Measurements from ENCODE around the gene ANKRD52.
"Not testable (repeated sequence)": the region's sequence is repeated elsewhere in the genome, so short reads cannot be mapped to it uniquely, and the experiment has no call there.

The ANKRD52 gene

DNA sequence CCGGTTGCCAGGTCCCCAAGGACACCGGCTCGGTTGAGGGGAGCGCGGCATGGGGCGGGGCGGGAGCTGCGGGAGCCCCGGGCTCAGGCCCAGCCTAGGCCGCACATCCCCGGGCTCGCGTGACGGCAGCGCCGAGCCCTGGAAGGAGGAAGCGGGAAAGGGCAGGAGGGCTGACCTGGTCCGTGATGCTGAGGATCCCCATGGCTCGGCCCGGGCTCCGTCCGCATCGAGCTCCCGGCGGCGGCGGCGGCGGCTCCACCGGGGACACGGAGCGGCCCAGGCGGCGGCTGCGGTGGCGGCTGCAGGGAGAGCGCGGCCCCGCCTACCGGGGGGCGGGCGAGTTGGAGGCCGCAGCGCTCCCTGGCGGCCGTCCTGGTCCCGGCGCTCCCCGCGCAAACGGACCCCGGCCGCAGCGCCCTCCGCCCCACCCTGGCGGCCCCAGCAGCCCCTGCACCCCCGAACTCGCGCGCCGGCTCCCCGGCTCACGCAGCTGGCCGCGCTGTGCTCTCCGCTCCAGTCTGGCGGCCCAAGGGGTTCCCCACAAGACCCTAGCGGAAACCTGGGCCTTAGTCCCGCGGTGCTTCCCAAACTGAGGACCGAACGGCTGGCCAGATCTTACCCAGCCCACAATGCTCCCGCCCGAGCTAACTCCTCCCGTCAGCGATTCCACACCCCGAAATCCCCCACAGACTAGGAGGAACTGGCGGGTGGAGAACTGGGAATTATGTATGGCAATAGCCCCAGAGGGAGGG is at the start of gene ANKRD52:
Gene ANKRD52 (minus strand): TSS at position 317 of the 752 bp plus-strand sequence. CDS start 115 bp downstream, at position 202.
- DNase-seq = peak; percentile 74

DNA sequence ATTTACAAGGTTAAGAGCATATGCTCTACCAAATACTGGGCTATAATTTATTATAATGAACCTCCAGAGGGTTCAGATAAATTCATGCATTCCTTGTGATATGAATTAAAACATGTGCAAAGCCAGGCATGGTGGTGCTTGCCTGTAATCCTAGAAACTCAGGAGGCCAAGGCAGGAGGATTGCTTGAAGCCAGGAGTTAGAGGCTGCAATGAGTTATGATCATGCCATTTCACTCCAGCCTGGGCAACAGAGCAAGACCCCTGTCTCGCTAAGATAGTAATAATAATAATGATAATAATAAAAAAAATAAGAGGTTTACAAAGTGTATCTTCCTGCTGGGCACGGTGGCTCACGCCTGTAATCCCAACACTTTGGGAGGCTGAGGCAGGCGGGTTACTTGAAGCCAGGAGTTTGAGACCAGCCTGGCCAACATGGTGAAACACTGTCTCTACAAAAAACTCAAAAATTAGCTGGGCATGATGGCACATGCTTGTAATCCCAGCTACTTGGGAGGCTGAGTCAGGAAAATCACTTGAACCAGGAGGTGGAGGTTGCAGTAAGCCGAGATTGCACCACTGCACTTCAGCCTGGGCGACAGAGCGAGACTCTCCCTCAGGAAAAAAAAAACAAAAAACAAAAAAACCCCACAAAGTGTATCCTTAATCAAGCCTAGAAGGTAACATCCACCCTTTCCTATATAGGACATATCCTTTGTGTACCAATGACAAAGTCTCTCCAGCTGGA is 49.2 kb upstream of the ANKRD52 start:
- no peak for DNase-seq

DNA sequence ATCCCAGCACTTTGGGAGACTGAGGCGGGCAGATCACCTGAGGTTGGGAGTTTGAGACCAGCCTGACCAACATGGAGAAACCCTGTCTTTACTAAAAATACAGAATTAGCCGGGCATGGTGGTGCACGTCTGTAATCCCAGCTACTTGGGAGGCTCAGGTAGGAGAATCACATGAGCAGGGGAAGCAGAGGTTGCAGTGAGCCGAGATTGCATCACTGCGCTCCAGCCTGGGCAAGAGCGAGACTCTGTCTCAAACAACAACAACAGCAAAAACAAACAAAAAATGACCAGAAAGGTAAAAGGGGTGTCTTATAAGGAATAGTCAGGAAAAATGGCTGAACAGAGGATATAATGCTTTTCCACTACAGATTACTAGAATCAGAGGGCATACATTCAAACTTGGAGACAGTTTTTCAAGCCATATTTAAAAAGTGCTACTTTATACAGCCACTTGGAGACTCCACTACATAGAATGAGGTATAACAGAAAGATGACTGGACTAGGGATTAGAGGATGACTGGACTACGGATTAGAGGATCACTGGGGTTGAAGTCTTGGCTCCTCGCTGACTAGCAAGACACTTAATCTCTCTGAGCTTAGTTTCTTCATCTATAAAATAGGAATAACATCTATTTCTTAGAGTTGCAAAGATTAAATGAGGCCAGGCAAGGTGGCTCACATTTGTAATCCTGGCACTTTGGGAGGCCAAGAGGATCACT is 46.8 kb upstream of the ANKRD52 start:
- no peak for DNase-seq

DNA sequence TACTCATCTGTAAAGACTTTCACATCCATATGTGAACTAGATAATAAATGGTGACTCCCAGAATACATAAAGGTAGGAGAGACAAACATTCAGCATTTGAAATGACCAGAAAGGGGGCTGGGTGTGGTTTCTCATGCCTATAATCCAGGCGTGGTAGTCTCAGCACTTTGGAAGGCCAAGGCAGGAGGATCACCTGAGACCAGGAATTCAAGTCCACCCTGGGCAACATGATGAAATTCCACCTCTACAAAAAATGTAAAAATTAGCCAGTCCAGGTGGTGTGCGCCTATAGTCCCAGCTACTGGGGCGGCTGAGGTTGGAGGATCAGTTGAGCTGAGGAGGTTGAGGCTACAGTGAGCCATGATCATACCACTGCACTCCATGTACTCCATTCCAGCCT is 46.1 kb upstream of the ANKRD52 start:
- no peak for DNase-seq

DNA sequence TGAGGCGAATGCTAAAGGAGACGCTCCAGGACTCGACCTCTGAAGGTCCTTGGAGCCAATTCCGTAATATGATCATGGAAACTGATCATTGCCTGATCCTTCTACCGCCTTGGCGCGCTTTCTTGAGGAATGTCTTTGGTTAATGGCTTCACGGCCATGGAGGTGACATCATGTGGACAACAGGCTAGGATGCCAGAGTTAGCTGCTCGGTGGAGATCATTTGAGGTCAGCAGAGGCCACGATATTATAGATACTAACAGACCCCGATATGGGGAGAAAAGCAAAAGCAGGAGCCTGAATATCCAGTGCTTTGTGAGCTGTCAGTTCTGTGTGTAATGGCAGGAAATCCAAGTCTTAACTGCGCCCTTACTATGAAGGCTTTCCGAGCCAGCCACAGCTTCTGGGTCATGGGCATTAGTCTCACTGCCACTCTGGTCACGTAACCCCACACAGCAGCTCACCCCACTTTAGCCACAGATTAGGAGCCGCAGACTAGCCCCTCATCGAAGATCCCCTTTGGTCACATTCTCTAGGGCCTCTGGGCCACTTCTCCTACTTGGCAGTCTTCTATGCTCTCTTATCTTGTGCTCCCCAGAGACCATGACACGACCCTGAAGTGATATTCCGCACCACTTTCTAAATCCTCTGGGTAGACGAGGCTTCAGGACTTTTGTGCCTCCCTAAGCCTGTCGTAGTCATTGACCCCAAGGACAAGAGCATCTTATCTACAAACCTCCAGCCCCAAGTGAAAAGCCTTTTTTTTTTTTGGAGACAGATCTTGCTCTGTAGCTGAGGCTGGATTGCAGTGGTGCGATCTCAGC is 42.7 kb upstream of the ANKRD52 start:
- peak; percentile 73 for DNase-seq

DNA sequence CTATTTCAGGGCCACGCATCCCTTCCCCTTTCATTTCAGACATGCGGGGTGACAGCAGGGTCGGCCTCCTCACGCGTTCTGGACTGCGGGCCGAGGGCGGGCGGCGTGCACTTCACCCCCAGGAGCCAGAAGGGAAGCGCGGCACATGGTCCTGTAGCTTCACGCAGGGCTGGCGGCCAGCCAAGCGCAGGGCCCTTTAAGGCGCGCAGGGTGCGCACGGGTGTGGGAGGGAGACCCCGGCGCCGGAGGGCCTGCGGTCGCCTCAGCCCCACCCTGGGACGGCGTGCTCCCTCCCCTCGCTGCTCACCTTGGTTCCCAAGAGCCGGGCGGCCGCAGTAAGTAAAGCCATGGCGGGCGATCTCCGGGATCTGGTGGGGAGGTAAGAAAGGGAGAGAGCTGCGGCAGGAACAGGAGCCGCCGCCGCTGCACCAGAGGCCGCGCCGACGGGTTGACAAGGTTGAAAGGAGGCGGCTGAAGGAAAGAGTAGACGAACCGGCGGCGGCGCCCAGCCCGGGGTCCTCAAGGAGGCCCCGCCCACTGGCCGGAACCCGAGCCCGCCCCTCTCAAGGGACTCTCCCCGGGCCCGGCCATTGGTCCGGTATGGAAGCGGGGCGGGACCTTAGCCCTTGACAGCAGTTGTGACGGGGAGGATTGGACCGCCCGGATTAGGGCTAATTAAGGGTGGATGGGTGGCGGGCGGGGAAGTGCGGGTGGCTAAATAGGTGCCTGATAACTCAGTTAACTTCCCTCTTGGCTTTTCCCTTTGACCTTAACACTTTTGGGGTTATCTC is 41.9 kb upstream of the ANKRD52 start, which contains the start of gene CS:
Gene CS (minus strand): TSS at position 478 of the 791 bp plus-strand sequence. CDS start 129 bp downstream, at position 349.
- DNase-seq = peak; percentile 99

DNA sequence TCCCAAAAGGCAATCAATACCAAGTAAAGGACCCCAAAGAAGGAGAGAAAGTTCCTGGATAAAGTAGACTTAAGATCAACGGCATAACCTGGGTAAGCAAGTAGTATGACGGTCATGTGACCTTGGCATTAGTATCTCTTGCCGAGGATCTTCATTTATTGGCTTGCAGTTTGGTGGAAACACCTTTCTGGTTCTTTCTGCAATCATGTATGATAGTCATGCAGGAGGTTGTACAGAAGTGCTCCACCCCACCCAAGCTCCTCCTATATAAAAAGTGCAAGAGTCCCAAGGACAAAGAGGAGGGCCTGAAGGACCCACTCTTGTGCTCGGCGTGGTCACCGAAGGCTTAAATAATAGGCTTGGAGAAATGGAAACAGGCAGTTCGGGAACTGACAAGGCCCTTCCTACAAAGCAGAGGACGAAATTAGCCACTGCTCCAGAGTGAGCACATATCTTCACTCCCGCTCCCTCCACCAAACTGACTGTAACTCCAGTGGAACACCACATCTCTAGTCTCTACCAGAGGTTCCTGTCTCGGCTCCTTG is 41.2 kb upstream of the ANKRD52 start:
- DNase-seq = no peak

DNA sequence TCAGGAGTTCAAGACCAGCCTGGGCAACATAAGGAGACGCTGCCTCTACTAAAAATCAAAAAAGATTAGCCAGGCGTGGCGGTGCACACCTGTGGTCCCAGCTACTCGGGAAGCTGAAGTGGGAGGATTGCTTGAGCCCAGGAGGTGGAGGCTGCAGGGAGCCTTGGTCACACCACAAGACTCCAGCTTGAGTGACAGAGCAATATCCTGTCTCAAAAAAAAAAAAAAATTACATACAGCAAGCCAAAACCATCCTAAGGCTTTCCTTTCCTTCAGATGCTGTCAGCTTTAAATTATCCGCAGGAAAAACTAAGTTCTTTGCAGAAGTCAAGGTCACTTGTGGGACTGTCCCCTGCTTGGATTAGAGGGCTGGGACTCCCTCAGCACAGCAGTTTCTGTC is 40.6 kb upstream of the ANKRD52 start:
- DNase-seq = no peak

DNA sequence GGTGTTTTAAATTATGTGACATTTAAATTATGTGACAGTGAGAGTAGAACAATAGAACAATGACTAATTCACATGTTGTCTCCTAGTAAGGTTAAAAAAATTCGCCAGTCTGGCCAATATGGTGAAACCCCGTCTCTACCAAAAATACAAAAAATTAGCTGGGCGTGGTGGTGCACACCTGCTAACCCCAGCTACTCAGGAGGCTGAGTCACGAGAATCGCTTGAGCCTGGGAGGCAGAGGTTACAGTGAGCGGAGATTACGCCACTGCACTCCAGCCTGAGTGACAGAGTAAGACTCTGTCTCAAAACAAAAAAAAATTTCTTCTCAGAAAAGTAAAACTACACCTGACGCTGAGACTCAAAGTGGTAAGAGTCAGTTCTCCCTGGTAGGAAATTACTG is 39.2 kb upstream of the ANKRD52 start:
- no peak for DNase-seq

DNA sequence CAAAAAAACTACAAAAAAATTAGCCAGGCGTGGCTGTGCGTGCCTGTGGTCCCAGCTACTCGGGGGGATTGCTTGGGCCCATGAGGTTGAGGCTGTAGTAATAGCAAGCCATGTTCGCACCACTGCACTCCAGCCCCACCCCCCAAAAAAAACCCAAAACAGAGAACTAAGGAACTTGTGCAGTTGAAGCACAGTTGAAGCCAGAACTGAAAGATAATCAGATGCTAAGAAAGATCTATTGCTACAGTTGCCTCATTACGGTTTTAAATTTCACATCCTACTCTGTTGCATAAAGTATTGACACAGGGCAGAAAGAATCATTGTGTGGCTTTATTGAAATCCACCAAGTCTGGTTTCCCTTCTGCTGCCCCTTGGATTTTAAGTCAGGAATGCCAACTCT is 38.1 kb upstream of the ANKRD52 start:
- no peak for DNase-seq

DNA sequence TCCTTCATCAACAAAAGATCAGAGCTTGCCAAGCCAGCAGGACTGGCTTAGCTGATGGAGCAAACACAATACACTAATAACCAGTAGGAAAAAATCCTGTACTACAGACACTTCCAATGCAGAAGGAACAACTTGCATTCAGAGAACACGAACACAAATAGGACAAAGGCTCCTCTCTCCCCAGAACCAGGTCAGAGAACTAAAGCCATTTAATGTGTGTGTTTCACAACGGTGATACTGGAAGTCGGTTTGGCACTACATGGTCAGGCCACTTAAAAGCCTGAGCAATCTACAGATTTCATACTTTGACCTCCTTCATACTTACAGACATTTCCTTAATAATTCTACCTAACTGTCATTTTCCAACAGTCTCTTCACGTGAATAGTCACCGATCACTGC is 35.6 kb upstream of the ANKRD52 start:
- DNase-seq = no peak

DNA sequence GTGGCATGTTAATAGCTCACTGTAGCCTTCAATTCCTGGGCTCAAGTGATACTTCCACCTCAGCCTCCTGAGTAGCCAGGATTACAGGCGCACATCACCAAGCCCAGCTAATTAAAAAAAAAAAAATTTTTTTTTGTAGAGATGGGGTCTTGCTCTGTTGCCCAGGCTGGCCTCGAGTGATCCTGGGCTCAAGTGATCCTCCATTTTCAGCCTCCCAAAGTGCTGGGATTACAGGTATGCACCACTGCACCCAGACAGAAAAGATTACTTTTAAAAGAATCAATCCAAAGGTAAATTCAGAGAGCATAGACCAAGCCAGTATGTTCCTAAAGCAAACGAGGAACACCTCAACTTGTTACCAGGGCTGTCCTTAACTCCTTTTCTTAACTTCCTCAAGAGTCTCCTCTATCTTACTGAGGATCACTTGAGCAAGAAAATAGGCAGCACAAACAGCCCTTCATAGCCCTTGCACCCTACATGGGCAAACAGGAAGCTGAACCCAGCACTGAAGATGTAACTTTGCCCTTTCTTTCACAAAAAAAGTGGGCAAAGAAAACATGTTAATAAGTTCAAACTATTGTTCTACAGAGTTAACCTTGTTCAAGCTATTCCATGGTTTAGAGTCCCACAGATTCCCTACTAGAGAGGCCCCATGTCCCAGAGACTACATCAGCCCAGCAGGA is 30.7 kb upstream of the ANKRD52 start:
- DNase-seq = no peak

DNA sequence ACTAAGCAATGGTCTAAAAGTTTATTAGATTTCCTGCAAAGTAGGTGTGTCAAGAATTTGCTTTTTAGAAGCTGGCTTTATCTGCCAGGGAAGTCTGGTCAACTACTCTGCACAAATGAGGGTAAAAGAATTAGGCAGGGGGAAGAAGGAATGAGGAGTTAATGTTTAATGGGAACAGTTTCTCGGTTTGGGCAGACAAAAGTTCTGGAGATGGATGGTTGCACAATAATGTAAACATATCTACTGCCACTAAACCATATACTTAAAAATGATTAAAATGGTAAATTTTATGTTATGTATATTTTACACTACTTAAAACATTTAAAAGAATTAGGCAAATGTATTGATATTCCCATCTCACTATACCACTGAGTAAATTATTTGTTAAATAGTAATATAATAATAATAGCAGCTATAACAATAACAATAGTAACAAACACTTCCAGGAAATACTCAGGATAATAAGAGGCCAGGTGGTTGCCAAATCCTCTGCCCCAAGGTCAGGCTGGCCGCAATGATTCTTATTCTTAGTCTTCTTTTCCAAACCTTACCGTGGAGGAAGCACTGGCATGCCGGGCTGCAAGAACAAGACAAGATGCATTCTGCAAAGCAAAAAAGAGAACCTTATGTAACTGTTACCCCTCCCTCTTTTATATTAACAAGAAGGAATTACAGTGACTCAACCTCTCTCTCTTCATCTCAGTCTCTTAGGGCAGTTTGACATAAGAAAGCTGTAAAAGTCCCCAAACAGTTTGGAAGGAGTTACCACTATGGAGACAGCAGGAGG is 28.1 kb upstream of the ANKRD52 start:
- DNase-seq = no peak

DNA sequence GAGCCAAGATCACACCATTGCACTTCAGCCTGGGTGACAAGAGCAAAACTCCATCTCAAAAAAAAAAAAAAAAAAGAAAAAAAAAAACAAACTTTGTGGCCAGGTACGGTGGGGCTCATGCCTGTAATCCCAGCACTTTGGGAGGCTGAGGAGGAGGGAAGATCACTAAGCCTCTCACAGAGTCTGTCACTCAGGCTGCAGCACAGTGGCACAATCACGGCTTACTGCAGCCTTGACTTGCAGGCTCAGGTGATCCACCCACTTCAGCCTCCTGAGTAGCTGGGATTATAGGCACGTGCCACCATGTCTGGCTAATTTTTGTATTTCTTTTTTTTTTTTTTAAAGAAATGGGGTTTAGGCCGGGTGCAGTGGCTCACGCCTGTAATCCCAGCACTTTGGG is 26.1 kb upstream of the ANKRD52 start:
- not testable (repeated sequence) for DNase-seq

DNA sequence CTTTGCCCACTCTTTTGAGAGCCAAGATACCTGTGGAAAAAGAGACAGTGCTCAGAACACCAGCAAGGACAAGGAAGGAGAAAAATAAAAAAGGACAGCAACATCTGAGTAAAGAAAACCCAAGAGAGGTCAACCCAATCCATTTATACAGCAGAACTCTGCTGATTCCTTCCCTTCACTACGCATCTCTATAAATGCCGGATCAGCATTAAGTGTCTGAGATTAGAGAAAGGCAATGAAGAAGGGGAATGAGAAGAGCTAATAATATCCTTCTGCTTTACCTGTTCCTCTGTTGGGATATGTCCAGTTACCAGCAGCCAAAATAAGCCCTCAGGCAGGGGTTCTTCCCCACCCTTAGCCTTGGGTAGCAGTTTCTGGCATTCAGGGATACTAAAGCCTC is 24.4 kb upstream of the ANKRD52 start:
- DNase-seq = no peak

DNA sequence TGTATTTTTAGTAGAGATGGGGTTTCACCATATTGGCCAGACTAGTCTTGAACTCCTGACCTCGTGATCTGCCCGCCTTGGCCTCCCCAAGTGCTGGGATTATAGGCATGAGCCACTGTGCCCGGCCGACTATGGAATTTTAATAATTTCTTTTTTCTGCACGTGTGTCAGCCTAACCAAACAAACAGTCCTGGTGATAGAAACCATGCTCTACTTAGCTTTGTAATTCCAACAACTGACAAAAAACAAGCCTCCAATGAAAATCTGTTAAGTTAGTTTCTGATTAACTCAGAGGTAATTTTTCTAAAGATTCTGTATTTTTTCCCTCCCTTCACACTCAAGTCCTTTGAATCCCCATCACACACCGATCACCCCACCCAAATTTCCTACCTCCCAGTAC is 23.8 kb upstream of the ANKRD52 start:
- DNase-seq = no peak

DNA sequence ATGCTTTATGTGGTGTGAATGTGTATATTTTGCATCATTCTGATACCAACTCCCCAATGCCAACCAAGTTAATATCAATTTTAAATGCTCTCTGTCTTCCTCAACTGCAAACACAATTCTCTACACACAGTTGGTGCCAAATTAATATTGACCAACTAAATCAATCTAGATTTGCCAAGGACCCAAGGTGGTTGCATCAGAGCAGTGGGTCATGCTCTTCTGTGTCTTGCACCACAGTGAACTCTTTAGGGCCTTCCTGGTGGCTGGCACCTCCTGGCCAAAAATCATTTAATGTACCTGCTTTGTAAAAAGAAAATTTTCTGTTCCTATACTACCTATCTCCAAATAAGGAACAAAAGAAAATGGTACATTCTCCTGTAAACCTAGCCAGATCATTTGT is 22.7 kb upstream of the ANKRD52 start:
- no peak for DNase-seq

DNA sequence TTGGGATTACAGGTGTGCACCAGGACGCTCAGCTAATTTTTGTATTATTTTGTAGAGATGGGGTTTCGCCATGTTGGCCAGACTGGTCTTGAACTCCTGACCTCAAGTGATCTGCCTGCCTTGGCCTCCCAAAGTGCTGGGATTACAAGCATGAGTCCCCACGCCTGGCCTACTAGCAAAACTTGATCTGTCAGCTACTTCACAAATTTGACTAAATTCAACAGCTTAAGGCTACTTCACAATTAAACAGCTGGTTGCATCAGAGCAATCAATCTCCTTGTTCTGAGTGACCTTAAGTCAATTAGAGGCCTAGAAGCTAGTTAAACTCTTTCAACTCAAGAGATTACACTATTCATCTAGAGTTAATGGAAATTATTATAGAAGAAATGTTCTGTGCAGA is 20.7 kb upstream of the ANKRD52 start:
- no peak for DNase-seq

DNA sequence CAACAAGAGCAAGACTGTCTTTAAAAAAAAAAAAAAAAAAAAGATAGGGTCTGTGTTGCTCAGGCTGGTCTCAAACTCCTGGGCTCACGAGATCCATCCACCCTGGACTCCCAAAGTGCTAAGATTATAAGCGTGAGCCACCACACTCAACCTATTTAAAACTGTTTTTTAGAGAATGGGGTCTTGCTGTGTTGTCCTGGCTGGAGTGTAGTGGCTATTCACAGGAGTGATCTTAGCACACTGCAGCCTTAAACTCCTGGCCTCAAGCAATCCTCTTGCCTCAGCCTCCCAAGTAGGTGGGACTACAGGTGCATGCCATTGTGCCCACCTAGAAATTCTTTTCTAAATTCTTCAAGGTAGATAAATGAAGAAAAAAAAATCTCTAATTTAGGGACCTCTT is 16.1 kb upstream of the ANKRD52 start:
- DNase-seq = no peak

DNA sequence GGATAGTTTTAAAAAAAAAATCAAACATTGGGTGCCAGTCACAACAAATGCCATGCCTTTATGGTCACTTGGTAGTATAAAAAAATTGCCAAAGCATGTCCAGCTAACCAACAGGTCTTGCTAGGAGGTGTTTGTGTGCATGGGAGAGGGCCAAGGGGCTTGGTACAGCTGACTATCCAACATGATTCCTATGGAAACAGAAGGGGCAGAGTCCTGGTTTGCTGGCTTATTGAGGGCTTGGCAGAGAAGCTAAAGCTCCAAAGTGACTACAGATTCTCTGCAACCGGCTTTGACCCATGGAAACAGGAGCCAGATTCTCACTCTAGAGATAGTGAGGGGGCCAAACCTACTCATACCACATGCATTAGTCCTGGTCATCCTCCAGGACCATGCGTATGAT is 14.3 kb upstream of the ANKRD52 start:
- DNase-seq = not testable (repeated sequence)
